ENCODE results near the gene PARVB. TPM values are rescaled to one million over a fixed set of nuclear protein-coding genes. Genes with fewer than 3 reads are reported as not detected.

Gene PARVB
- total RNA-seq, 1 donor = 23.3 TPM

DNA sequence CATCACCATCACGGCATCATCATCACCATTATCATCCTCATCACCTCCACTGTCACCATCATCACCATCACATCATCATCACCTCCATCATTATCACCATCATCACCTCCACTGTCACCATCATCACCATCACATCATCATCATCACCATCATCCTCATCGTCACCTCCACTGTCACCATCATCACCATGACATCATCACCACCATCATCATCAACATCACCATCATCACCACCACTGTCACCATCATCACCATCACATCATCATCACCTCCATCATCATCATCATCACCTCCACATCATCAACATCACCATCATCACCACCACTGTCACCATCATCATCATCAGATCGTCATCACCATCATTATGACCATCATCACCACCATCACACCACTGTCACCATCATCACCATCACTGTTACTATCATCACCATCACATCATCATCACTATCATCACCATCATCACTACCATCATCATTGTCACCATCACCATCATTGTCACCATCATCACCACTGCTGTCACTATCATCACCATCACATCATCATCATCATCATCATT, 189.5 kb downstream of the PARVB start:
- no peaks in the 10 kb centered on the region for H3K27me3 ChIP-seq (ENCODE audit: insufficient read depth, low read length)
- H3K4me3 ChIP-seq (ENCODE audit: low read length) = no peak overlapping the region
- H3K9me3 ChIP-seq (ENCODE audit: low read depth, low read length) = peaks cover 10% of the 10 kb centered on the region
- H3K4me1 ChIP-seq (ENCODE audit: insufficient read depth, low read length) = peaks cover 40% of the 10 kb centered on the region

DNA sequence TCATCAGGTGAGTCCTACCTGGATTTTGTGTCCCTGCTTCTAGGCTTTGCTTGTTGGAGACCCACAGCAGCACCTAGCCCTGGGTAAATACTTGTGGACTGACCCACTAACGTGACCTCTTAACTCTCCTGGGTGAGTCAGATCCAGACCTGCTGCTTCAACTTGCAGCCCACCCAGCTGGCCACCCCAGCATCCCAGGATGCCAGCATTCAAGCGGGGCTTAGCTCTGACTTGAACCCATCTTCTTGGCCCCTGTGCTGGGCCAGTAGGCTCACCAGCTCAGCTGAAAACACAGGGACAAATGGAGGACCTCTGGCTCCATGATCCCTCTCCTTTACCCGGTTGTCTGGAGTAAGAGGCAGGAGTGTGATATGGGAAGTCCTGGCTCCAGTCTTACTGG, 190.1 kb downstream of the PARVB start:
- Histone ChIP-seq H3K9me3 (ENCODE audit: low read depth, low read length) (peaks cover 9% of the 10 kb centered on the region), H3K4me1 (ENCODE audit: insufficient read depth, low read length) (peaks cover 36% of the 10 kb centered on the region), H3K27me3 (ENCODE audit: insufficient read depth, low read length) (no peaks in the 10 kb centered on the region), H3K4me3 (ENCODE audit: low read length) (no peak overlapping the region)

DNA sequence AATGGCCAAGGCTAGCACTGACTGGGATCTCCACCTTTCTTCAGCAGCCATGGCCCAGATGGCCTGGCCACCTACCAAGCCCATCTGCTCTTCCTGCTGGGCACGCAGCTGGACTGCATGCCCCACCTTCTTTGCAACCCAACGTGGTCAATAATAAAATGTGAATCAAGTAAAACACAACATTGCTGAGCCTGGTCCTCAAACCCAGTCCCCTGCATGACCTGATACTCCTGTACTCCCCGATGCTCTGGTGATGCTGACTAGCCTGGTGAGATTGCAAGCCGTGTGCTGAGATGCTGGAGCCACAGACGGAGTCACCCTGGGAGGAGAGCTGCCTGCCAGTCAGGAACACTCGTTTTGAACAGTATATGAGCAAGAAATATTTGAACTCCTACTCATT, 190.7 kb downstream of the PARVB start:
- Histone ChIP-seq H3K4me3 (ENCODE audit: low read length) (no peak overlapping the region), H3K27me3 (ENCODE audit: insufficient read depth, low read length) (no peaks in the 10 kb centered on the region), H3K4me1 (ENCODE audit: insufficient read depth, low read length) (peaks cover 32% of the 10 kb centered on the region), H3K9me3 (ENCODE audit: low read depth, low read length) (peaks cover 3% of the 10 kb centered on the region)

DNA sequence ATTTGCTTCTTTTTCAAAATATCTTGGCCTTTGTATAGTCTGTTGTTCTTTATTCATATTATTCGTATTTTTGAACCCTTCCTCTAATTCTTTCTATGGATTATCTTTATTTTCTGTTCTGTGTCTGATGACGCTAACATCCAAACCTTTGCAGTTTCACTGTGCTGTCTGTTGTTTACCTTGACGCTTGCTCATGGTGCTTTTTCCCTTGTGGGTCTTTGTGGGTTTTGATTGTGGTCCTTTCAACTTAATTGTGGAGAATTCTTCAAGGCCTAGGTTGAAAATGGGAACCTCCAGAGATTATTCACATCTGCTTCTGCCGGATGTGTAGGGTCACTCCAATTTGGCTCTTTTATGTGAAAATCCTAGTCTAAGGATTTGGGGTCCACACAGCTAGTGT, 191.2 kb downstream of the PARVB start:
- Histone ChIP-seq H3K4me3 (ENCODE audit: low read length) (no peak overlapping the region), H3K27me3 (ENCODE audit: insufficient read depth, low read length) (no peaks in the 10 kb centered on the region), H3K9me3 (ENCODE audit: low read depth, low read length) (no peaks in the 10 kb centered on the region), H3K4me1 (ENCODE audit: insufficient read depth, low read length) (peaks cover 28% of the 10 kb centered on the region)

DNA sequence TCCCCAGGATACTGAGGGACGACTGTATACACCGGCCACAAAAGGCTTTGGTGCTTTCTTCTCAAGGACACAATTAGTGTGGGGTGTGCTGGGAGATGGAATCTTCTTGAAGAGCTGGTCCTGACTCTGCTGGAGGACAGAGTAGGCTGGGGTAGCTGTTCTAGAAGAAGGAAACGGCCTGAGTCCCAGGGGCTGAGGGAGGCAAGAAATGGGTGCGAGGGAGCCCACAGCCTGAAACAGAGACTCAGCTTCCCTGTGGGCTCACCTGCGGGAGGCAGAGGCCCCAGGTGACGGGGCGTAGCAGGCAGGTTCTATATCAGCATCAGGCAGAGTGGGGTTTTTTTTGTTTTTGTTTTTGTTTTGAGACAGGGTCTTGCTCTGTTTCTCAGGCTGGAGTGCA, 193.2 kb downstream of the PARVB start:
- Histone ChIP-seq H3K4me3 (ENCODE audit: low read length) (no peak overlapping the region), H3K27me3 (ENCODE audit: insufficient read depth, low read length) (no peaks in the 10 kb centered on the region), H3K9me3 (ENCODE audit: low read depth, low read length) (no peaks in the 10 kb centered on the region), H3K4me1 (ENCODE audit: insufficient read depth, low read length) (peaks cover 9% of the 10 kb centered on the region)

DNA sequence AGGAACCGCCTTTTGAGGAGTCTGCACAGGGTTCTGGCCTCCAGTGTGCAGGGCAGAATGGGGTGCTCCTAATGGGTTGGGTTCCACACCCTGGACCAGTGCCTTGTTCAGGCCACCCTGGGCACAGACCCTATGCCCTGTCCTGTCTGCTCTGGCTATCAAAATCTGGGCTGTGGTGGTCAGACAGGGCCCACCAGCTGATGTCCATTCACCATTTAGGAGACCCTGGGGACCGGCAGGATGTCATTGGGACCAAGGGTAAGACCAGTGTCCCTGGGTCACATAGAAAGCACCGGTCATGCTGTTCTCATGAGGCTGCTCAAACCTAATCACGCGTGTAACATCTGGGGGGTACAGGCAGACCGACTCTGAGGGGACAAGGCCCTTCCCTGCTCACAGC, 194.0 kb downstream of the PARVB start:
- Histone ChIP-seq H3K4me3 (ENCODE audit: low read length) (no peak overlapping the region), H3K4me1 (ENCODE audit: insufficient read depth, low read length) (peaks cover 1% of the 10 kb centered on the region), H3K9me3 (ENCODE audit: low read depth, low read length) (no peaks in the 10 kb centered on the region), H3K27me3 (ENCODE audit: insufficient read depth, low read length) (no peaks in the 10 kb centered on the region)

DNA sequence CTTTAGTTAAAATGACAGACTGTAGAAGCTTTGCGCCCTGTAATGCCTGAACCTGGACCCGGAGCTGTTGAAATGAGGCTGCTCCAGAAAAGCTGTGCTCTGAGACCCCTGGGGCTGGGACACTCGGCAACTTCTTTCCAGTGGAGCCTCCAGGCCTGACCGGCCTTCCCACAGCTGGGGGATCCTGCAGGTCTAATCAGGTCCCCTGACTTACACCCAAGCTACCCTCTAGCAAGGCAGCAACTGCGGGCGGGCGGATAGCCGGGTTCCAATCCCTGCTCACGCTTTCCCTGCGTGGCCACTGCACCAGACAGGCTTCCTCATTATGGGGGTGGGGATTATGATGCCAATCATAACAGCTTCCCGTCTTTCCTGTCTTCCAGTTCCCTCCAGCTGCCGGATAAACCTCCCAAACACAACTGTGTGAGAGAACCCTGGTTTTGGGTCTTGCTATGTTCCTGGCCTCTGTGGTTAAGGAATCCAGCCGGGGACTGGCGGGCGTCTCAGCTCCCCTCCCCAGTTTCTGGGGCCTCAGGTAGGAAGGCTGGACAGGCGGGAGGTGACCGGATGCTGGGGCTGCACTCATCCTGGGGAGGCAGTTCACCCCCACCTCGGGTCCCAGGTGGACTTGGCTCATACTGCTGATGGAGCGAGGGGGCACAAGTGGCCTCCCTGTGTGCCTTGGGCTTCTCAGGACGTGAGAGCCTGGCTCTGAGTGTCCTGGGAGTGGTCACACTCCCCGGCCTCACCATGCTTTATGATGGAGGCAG, 195.2 kb downstream of the PARVB start:
- Histone ChIP-seq H3K9me3 (ENCODE audit: low read depth, low read length) (no peaks in the 10 kb centered on the region), H3K4me3 (ENCODE audit: low read length) (no peak overlapping the region), H3K4me1 (ENCODE audit: insufficient read depth, low read length) (no peaks in the 10 kb centered on the region), H3K27me3 (ENCODE audit: insufficient read depth, low read length) (no peaks in the 10 kb centered on the region)

DNA sequence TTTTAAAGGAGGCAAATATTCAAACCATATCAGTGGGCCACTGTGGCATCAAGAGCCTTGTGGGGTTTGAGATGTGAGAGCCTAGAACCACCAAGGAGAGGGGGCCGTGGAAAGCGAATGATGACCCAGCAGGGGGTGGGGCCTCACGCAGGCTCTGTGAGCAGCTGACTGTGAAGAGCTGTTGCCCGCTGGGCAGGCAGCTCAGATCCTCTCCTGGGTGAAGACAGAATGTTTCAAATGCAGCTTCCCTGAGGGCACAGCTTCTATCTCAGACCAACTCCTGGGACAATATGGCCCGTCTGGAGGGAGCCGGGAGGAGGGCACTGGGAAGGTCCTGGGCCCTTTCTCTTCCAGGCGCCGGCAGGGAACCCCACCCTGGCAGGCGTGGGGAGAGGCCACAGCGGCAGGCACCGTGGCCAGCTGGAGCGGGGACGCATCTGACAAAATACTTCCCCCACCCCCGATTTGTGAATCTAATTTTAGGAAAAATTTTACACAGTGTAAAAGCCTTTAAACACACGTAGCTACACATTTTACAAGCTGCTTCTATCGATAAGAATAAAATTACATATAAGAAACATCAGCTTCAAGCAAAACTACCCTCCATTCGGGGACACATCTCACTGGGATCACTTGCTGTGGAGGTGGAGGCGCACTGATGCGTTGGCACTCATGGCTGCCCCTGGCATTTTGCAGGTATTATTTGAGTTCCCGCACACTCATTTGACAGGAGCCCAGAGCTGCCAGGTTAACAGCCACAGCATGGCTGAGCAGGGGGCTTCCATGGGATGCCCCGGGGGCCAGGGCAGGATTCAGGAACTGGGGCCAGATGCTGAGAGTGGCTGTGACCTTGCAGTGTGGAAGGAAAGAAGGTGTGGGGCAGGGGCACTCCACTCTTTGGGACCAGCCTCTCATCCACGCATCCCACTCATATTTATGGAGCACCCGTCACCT, 196.9 kb downstream of the PARVB start:
- Histone ChIP-seq H3K27me3 (ENCODE audit: insufficient read depth, low read length) (no peaks in the 10 kb centered on the region), H3K9me3 (ENCODE audit: low read depth, low read length) (no peaks in the 10 kb centered on the region), H3K4me3 (ENCODE audit: low read length) (no peak overlapping the region), H3K4me1 (ENCODE audit: insufficient read depth, low read length) (no peaks in the 10 kb centered on the region)

DNA sequence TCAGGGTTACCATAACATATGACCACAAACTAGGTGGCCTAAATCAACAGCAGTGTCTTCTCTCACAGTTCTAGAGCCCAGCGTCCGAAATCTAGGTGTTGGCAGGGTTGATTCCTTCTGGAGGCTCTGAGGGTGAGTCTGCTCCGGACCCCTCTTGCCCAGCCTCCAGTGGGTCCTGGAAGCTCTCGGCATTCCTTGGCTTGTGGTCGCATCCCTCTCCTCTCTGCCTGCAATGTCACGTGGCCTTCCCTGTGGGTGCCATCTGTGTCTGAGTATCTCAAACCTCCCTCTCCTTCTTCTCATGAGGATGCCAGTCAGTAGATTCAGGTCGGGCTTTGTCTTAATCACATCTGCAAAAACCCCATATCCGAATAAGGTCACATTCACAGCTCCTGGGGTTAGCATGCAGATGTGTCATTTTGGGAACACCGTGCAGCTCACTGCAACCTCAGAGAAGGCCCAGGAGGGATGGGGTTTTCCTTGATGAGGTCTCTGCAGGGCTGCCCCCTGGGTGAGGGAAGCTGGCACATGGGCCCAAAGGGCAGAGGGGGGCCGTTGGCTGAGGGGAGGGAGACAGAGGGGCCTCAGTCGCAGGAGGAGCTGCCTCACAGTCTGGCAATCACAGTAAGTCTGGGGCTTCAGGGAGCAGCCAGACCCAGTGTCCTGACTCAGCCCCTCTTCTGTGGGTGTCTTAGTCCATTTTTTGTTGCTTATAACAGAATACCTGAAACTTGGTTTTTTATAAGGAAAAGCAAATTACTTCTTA, 197.8 kb downstream of the PARVB start:
- Histone ChIP-seq H3K9me3 (ENCODE audit: low read depth, low read length) (no peaks in the 10 kb centered on the region), H3K4me3 (ENCODE audit: low read length) (no peak overlapping the region), H3K27me3 (ENCODE audit: insufficient read depth, low read length) (no peaks in the 10 kb centered on the region), H3K4me1 (ENCODE audit: insufficient read depth, low read length) (no peaks in the 10 kb centered on the region)

Other genes with a start within 250 kb of the PARVB start
- gene EFCAB6, start 212.0 kb upstream of the PARVB start, total RNA-seq = 0.52 TPM
- not detected for gene SULT4A1, start 161.8 kb upstream of the PARVB start, total RNA-seq
- gene PNPLA5, start 132.3 kb upstream of the PARVB start, total RNA-seq = not detected
- not detected for gene PNPLA3, start 100.5 kb upstream of the PARVB start, total RNA-seq
- 12.9 TPM for gene SAMM50, start 68.9 kb upstream of the PARVB start, total RNA-seq
- gene PARVG, start 156.6 kb downstream of the PARVB start, total RNA-seq = 87.6 TPM